ENCODE measurements around the gene UBQLN3.

Gene UBQLN3

DNA sequence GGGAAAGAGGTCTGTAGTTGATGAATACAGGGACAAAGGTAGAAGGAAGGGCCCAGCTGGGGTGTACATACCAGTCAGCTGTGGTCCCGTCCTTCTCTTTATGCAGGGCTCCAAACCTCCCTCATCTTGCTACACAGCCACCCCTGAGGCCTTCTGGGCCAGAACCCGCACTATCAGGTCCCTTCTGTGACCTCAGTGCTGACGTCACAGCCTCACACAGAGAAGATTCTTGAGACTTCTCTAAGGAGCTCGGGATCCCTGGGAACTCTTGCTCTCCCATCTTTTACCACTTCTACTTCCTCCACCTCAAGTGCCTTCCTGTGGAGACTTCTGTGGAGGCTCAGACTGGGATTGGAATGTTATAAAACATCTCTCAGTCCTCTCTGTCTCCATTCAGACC, at the start of gene UBQLN3:
UBQLN3 (minus strand) TSS at position 155 of the 400 bp plus-strand sequence. CDS start 399 bp downstream, outside the sequence.
- H3K4me1 ChIP-seq (ENCODE audit: control insufficient read depth, insufficient read depth, low read length): no peaks in the 10 kb centered on the region
- no peak within 1 kb of the TSS for H3K4me3 ChIP-seq (ENCODE audit: low read depth, low read length)
- no peaks in the 10 kb centered on the region for H3K36me3 ChIP-seq (ENCODE audit: control insufficient read depth in 2 of 2, insufficient read depth in 1 of 2, low read length in 2 of 2)
- H3K9me3 ChIP-seq (ENCODE audit: control insufficient read depth, insufficient read depth, low read depth, low read length): no peaks in the 10 kb centered on the region
- no peak for TF ChIP-seq SP7 (tag by site-specific recombination; IDR thresholded peaks at IDR 0.05)
- no peak for TF ChIP-seq TCF7L2 (IDR thresholded peaks at IDR 0.05; ENCODE audit: borderline replicate concordance, low read depth, low read length)
- TF ChIP-seq ZNF837 (tag by site-specific recombination; IDR thresholded peaks at IDR 0.05): no peak
- TF ChIP-seq MZF1 (tag by site-specific recombination; IDR thresholded peaks at IDR 0.05; ENCODE audit: borderline replicate concordance): no peak
- no peak for TF ChIP-seq BCL11A (tag by site-specific recombination; IDR thresholded peaks at IDR 0.05; ENCODE audit: low read depth)
- no peak for TF ChIP-seq ZNF48 (tag by site-specific recombination; IDR thresholded peaks at IDR 0.05)
- no peak for TF ChIP-seq SCRT1 (tag by site-specific recombination; IDR thresholded peaks at IDR 0.05; ENCODE audit: borderline replicate concordance)
- TF ChIP-seq ZNF184 (tag by site-specific recombination; IDR thresholded peaks at IDR 0.05): no peak
- TF ChIP-seq ZNF843 (tag by site-specific recombination; IDR thresholded peaks at IDR 0.05): no peak
- TF ChIP-seq, protein P1, sequence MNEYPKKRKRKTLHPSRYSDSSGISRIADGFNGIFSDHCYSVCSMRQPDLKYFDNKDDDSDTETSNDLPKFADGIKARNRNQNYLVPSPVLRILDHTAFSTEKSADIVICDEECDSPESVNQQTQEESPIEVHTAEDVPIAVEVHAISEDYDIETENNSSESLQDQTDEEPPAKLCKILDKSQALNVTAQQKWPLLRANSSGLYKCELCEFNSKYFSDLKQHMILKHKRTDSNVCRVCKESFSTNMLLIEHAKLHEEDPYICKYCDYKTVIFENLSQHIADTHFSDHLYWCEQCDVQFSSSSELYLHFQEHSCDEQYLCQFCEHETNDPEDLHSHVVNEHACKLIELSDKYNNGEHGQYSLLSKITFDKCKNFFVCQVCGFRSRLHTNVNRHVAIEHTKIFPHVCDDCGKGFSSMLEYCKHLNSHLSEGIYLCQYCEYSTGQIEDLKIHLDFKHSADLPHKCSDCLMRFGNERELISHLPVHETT (tag by site-specific recombination; IDR thresholded peaks at IDR 0.05): no peak
- TF ChIP-seq ZNF174 (tag by site-specific recombination; IDR thresholded peaks at IDR 0.05): no peak
- TF ChIP-seq, protein P2, sequence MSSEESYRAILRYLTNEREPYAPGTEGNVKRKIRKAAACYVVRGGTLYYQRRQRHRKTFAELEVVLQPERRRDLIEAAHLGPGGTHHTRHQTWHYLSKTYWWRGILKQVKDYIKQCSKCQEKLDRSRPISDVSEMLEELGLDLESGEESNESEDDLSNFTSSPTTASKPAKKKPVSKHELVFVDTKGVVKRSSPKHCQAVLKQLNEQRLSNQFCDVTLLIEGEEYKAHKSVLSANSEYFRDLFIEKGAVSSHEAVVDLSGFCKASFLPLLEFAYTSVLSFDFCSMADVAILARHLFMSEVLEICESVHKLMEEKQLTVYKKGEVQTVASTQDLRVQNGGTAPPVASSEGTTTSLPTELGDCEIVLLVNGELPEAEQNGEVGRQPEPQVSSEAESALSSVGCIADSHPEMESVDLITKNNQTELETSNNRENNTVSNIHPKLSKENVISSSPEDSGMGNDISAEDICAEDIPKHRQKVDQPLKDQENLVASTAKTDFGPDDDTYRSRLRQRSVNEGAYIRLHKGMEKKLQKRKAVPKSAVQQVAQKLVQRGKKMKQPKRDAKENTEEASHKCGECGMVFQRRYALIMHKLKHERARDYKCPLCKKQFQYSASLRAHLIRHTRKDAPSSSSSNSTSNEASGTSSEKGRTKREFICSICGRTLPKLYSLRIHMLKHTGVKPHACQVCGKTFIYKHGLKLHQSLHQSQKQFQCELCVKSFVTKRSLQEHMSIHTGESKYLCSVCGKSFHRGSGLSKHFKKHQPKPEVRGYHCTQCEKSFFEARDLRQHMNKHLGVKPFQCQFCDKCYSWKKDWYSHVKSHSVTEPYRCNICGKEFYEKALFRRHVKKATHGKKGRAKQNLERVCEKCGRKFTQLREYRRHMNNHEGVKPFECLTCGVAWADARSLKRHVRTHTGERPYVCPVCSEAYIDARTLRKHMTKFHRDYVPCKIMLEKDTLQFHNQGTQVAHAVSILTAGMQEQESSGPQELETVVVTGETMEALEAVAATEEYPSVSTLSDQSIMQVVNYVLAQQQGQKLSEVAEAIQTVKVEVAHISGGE (tag by site-specific recombination; conservative IDR thresholded peaks at IDR 0.05; ENCODE audit: low read depth): no peak
- CTCF ChIA-PET: interaction anchor here (0.6 kb wide), 2 partner anchors 11 to 440 kb away, joined by 3 to 5 read pairs; no protein-coding TSS in a partner anchor
- POLR2A ChIA-PET: no interaction called here
- no peak within 1 kb of the TSS for H3K27ac ChIP-seq (ENCODE audit: extremely low read depth, low read depth, low read length)

DNA sequence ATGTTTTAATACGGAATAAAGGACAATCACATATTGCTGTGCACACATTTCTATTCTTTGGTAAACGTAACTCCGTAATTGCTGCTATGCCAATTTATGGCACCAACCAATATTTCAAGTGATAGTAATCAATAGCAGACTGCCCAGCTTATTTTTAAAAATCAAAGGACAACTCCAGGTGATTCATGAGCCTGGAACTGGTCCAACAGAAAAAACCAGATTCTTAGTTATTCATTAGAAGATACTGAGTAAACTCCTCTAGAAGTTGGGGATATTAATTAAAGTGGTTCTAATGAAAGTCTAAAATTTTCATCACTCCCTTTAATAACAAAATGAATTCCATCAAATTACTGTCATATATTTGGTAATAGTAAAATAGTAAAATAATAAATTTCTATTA, 48.0 kb upstream of the UBQLN3 start:
- H3K9me3 ChIP-seq (ENCODE audit: control insufficient read depth, insufficient read depth, low read depth, low read length): no peaks in the 10 kb centered on the region
- H3K36me3 ChIP-seq (ENCODE audit: control insufficient read depth in 2 of 2, insufficient read depth in 1 of 2, low read length in 2 of 2): no peaks in the 10 kb centered on the region
- POLR2A ChIA-PET: no interaction called here
- CTCF ChIA-PET: no interaction called here
- H3K4me3 ChIP-seq (ENCODE audit: low read depth, low read length): no peak overlapping the region
- H3K27ac ChIP-seq (ENCODE audit: extremely low read depth, low read depth, low read length): no peak overlapping the region
- TF ChIP-seq, protein P3, sequence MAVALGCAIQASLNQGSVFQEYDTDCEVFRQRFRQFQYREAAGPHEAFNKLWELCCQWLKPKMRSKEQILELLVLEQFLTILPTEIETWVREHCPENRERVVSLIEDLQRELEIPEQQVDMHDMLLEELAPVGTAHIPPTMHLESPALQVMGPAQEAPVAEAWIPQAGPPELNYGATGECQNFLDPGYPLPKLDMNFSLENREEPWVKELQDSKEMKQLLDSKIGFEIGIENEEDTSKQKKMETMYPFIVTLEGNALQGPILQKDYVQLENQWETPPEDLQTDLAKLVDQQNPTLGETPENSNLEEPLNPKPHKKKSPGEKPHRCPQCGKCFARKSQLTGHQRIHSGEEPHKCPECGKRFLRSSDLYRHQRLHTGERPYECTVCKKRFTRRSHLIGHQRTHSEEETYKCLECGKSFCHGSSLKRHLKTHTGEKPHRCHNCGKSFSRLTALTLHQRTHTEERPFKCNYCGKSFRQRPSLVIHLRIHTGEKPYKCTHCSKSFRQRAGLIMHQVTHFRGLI (tag by site-specific recombination; IDR thresholded peaks at IDR 0.05): no peak
- no peak for TF ChIP-seq ZNF558 (tag by site-specific recombination; IDR thresholded peaks at IDR 0.05)
- TF ChIP-seq ZSCAN30 (tag by site-specific recombination; IDR thresholded peaks at IDR 0.05): no peak
- no peak for TF ChIP-seq ZNF391 (tag by site-specific recombination; IDR thresholded peaks at IDR 0.05; ENCODE audit: borderline replicate concordance, low read depth)
- no peak for TF ChIP-seq ZBTB48 (tag by site-specific recombination; IDR thresholded peaks at IDR 0.05)
- no peak for TF ChIP-seq ZNF837 (tag by site-specific recombination; IDR thresholded peaks at IDR 0.05)
- no peak for TF ChIP-seq SP3 (tag by site-specific recombination; IDR thresholded peaks at IDR 0.05)
- no peak for TF ChIP-seq ZNF585B (tag by site-specific recombination; IDR thresholded peaks at IDR 0.05)
- no peaks in the 10 kb centered on the region for H3K4me1 ChIP-seq (ENCODE audit: control insufficient read depth, insufficient read depth, low read length)

Measured in HEK293 (cell line).